Fibroblast of skin of abdomen (primary cell): Measurements from ENCODE around the gene MYO1A.
"Not testable (repeated sequence)": the region's sequence is repeated elsewhere in the genome, so short reads cannot be mapped to it uniquely, and the experiment has no call there.

Source experiments
- DNase-seq: peaks from one replicate; pipeline ENCODE4 v3.0.0-alpha.2; 2013

MYO1A gene

DNA sequence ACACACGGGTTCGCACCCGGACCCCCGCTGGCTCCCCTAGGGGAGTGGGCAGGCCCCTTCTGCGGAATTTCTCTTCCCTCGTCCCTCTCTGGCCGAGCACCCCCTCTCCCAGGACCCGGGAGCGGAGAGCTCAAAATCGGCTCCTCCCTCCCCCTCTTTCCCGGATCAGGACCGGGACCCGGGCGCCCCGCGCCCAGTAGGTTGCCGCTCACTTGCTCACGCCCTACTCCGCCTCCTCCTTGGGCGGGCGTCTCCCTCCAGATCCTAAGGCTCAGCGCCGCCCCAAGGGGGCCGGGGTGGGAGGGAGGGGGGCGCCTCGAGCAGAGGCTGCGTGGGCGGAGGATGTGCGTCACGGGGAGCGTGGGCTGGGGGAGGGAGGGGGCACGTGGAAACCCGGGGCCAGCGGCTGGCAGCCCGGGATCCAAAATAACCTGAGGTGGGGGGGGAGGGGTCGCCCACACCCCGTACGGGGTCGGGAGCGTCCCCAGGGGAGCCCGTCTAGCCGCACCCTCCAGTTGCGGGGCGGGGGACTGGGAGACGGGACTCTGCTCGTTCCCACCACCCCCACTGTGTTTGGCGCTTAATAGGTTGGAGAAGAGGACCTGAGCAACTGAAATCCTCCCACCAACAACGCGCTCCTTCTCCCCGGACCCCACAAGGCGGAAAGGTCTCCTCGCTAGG, 37.2 kb upstream of the MYO1A start:
- peak; percentile 93 for DNase-seq

DNA sequence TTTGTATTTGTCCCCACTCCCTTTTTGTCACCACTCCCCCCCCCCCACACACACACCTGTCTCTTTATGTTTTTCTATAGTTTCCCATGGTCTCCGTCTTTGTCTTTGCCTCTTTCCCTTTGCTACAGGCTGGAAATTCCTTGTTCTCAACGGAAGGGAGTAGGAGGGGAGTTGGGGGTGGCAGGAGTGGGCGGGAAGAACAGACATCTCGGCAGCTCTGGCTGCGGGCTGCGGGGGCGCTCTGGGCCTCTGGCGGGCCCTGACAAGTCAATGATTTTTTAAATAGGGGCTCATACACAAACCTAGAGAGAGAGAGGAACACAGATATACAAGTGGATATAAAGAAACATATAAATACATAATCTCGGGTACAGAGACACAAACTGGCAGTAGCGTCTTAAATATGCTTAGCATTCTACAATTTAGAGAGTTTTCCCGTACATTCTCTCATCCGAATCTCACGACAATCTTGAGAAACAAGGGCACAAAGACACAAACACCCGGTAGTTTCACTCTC, 36.6 kb upstream of the MYO1A start:
- peak; percentile 83 for DNase-seq

DNA sequence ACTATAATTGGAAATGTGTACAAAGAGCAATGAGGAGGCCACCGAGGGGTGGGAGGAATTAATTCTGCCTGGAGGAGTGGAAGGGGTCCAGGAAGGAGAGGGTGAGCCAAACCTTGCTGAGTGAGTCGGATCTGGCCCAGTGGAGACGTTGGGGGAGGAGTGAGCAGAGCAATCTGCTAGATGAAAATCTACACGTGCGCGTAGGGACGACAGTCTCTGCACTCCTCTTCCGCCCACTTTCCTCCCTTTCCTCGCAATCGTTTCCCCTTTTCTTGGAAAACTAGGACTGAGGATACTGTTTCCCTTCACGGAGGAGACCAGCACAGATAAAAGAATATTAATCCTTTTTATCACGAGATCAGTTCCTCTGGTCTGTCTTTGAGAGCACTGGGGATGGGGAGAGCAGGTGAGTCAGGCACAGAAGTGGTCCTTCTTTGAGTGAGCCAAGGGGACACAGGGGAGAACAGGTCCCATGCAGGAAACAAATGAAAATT, 36.1 kb upstream of the MYO1A start:
- peak; percentile 66 for DNase-seq

DNA sequence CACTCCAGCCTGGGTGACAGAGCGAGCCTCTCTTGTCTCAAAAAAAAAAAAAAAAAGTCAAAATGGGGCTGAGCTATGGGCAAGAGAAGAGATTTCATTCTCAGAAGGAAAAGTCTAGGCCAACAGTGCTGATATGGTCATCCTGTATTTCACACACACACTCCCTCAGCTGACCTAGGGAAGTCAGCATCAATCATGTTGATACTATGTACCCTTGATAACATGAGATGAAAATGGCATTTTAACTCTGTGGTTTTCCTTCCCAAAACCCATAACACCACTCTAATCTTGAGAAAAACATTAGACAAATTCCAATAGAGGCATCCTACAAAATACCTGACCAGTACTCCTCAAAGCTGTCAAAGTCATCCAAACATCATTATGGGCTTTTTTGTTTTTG, 30.9 kb upstream of the MYO1A start:
- no peak for DNase-seq

DNA sequence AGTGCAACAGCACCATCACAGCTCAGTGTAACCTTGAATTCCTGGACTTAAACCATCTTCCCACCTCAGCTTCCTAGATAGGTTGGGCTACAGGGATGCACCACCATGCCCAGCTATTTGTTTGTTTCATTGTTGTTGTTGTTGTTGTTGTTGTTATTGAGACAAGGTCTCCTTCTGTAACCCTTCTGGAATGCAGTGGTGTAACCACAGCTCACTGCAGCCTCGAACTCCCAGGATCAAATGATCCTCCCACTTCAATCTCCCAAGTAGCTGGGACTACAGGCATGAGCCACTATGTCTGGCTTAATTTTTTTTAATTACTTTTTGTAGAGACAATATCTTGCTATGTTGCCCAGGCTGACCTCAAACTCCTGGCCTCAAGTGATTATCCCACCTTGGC, 29.9 kb upstream of the MYO1A start:
- no peak for DNase-seq

DNA sequence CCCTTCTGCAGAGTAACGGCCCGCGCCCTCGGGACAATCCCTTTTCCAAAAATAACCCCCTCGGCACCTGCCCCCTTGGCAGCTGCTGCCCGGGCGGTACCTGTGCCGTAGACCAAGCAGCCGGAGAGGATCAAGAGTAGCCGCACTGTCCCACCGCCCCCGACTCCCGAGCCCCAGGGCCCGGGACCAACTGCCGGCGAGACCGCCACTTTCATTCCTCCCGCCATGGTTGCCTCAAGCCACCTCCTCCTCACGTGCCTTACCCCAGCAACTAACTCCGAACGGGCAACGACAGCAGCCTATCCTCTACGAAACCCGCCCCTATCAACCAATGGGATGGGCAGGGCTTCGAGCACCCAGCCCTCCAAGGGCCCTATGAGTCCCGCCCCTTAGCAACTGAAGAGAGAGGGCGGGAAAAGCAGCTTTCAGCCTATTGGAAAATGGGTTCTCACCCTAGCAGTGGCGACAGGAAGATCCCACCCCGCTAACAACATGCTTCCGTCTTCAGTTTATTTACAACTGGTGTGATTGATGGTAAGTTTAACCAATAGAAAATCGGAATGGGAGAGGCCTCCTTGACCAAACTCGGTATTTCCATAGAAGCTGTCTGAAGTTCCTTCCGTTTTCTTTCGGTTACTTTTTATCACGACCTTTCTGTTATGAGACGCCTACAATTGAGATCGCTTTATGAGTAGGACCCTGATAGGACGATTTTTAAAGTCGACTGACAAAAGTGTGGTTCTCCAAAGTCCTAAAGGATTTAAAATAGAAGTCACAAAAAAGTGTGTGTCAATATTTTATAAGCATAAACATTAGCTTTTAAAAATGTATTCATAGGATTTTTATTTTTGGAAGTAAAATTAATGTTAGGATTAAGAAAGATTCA, 28.8 kb upstream of the MYO1A start, which contains the start of gene NEMP1:
NEMP1 (minus strand) TSS at position 273 of the 886 bp plus-strand sequence; CDS start at position 227, 46 bp downstream.
- peak; percentile 100 for DNase-seq

DNA sequence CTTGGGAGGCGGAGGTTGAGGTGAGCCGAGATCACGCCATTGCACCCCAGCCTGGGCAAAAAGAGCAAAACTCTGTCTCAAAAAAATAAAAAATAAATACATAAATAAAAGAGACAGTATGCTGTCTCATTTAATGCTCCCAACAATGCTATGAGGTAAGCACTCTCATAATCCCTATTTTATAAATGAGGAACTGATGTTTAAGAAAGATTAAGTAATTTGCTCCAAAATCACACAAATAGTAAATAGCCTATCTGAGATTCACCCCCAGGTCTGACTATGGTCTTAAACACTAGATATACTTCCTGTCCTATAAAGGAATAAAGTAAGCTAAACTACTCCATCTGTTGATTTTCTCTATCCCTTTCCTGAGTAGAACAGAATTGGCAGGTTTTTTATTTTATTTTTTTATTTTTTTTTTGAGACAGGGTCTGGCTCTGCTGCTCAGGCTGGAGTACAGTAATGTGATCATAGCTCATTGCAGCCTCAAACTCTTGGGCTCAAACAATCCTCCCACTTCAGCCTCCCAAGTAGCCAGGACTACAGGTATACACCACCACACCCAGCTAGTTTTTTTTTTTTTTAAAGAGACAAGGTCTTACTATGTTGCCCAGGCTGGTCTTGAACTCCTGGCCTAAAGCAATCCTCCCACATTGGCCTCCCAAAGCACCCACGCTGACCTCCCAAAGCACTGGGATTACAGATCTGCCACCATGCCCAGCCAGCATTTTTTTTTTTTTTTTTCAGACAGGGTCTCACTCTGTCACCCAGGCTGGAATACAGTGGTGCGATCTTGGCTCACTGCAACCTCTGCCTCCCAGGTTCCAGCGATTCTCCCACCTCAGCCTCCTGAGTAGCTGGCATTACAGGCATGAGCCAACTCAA, 23.9 kb upstream of the MYO1A start:
- DNase-seq = not testable (repeated sequence)

DNA sequence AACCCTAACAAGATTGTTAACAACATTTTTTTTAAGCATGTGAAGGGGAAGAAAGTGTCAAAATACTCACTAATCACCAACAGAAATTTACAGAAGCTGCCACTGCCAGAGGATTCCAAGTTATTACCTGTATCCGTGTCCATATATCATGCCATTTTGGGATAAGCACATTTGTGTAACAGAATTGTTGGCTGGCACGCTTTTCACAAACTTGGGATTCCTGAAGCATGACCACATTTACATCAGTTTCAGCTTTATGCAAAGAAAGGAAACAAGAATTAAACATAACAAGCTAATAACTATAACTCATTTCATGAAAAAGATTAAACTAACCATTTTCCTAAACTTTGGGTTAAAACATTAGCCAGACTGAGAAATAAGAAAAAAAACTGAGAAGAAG, 22.7 kb upstream of the MYO1A start:
- peak; percentile 58 for DNase-seq

DNA sequence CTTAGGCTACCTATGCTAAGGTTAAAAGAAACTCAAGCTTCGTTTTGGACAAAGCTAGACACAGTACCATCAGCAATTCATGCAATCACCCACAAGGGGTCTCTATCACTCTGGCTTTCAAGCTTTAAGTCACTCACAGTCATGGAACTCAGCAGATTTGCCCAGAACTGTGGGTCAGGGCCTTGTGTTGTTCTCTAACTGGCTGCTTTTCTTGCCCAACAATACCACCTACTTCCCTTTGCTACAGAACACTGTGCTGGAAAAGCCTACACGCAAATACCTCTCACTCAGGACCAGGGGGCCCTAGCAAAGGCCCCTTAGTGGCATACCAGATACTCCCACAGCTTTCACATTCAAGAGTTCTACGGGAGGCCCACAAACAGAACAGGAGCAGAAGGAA, 19.6 kb upstream of the MYO1A start:
- peak; percentile 80 for DNase-seq

DNA sequence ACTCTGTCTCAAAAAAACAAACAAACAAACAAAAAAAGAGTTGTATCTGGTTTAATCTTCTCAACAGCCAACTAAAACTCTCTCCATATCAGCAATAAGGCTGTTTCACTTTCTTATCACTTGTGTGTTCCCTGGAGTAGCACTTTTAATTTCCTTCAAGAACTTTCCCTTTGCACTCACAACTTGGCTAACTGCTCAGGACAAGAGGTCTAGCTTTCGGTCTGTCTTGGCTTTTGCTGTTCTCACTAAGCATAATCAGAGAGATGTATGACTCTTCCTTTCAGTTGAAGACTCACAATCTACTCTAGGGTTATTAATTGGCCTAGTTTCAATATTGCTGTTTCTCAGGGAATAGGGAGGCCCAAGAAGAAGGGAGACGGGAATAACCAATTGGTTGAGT, 16.3 kb upstream of the MYO1A start:
- DNase-seq = no peak

DNA sequence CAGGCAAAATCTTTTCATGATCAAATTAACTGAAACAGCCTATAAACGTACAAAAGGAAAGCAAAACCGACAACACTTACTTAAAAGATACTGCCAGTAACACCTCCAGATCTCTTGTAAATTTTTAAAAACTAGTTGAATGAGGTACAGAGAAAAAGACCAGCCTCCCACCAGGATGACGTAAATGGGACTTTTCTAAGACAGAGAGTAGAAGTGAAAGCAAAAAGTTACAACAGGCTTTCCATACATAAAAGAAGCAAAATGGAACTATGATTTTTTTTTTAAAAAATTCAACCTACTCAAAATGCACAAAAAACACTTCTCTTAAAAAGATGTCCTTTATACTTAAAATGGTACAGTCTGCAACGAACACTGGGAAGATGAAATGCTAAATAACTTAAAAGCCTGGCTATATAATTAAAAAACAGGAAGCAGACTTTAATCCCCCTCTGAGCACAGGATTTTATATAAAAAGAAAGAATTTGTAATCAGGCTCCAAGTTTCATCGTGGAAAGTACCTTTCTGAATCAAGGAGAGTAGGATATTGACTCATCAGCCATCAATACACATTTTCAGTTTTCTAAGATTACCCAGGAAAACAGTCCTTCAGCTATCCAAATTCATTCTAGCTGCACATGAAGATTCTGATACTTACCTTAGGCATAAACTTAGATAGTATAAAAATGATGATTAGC, 14.2 kb upstream of the MYO1A start:
- DNase-seq = no peak

DNA sequence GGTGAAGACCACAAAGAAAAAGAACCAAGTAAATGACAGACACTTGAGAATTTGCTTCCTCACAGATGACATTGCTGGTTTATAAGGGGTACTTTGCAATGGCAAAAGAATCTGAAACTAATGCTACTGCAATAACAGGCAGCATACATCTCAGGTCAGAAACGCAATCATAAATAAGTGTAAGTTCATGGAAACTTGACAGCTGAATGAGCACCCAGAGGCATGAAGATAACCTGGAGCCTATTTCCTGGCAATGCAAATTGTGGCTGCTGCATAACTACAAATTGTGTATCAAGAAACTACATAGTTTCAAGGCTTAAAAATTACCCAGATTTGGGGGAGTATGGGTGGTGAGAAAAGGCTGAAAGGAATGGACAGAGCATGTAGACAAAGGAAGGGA, 8.5 kb upstream of the MYO1A start:
- no peak for DNase-seq

DNA sequence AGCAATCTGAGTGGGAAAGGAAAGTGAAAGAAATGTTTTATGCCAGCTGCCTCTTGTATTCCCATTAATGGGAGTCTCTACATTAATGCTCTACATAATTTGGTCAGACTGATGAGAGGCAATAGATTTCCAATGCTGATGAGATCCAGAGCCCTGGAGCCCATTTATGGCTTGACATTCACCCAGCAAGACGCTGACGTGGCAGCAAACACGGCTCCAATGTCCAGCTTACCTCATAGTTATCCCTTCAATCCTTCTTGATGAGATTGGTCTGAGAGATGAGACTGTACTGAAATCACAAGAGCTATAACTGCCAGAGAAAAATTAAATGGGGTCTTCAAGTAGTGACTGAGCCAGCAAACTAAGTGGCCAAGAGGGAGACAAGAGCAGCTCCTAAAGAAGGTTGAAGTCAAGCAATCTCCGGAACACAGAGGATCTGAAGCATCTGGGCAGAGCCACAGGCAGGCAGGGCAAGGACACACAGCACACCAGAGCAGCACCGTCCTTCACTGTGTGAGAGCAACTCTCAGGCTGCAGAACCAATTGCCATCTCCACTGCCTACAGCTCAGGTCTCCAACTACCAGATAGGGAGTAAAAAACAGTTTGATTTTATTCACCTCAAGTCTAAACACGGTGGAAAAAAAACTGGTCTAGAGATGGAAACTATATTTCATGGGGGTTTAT, 7.3 kb upstream of the MYO1A start:
- no peak for DNase-seq

DNA sequence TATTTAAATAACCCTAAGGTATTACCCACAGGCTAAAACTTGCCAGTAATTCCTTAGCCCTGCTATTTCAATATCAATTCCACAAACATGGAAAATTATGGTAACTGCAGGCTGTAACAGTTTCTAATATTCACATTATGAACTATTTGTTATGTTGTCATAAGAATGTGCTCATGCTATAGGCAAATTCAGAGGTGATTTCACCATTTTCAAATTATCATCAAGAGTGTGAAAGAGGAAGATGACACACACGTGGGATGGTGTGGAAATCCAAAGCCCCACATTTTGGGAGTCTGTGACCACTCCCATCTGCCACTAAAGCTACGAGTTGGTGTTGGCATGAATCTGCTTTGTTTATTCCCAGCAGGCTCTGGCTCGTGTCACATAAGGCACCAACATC, 5.9 kb upstream of the MYO1A start:
- no peak for DNase-seq

DNA sequence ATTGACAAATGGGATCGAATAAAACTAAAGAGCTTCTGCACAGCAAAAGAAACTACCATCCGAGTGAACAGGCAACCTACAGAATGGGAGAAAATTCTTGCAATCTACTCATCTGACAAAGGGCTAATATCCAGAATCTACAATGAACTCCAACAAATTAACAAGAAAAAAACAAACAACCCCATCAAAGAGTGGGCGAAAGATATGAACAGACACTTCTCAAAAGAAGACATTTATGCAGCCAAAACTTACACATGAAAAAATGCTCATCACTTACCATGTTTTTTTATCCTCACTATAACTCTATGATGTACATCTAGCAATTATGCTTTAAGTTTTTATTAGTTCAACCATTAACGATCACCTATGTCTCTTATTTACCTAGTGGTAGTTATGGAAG, 4.0 kb upstream of the MYO1A start:
- not testable (repeated sequence) for DNase-seq

DNA sequence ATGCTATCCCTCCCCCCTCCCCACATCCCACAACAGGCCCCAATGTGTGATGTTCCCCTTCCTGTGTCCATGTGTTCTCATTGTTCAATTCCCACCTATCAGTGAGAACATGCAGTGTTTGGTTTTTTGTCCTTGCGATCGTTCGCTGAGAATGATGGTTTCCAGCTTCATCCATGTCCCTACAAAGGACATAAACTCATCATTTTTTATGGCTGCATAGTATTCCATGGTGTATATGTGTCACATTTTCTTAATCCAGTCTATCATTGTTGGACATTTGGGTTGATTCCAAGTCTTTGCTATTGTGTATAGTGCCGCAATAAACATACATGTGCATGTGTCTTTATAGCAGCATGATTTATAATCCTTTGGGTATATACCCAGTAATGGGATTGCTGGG, 3.2 kb upstream of the MYO1A start:
- not testable (repeated sequence) for DNase-seq

DNA sequence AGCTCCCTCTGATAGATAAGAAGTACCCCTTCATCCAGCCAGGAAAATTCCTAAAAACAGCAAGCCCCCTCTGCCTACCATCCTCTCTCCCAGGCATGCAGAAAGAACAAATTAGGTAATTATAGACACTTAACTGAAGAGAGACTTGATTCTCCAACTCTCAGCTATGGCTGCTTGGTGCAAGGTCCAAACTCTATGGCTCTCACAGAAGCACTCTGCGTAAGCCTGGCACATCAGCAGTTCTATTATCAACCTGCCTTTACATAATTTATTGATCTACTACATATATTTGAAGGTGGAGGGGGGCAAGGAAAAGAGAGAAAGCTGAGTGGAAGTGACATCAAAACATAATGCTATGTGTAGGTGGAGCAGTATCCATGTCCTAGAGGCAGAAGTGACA, 1.1 kb upstream of the MYO1A start:
- no peak for DNase-seq

DNA sequence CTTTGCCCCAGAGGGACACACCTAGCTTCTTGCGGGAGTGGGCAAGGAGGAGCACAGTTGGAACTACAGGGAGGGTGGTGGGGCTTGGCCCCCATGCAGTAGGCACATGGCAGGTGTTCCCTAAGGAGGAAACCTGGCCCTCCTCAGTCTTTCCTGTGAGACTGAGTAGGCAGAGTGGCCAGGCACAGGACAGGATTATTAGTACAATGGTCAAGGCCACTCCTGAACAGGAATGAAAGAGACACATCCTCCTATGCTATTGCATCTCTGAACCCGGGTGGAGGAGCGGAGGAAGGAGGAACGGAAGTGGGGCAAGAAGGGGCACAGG, 846 bp downstream of the MYO1A start:
- no peak for DNase-seq

DNA sequence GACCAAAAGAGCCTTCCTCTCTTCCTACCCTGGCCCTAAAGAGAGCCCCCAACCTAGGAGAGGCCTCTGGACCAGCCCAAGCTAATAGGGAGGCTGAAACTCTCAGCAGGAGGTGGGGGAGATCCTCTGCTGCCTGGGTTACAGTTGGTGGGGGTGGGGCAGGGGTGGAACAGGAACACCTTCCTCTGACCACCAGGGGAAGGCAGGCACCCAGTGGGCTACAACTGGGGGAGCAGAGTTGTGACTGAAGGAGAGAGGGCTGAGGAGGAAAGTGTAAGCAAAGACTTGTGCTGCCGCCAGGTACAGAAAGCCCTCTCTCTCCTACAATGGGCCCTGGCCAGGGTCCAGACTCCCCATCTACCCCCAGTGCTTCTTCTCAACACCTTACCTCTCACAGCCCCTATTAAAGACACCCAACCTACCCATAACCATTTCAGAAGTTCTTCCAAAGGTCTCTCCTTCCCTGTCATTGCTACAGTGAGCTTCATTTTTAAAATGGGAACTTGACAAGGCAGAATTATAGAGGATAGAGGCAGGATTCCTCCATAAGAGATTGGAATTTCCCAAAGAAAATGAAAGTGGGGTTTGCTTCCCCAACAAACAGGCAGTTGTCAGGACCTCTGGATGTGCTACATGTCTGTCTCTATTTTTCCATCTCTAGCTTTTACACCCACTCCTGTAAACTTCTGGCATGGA, 1.4 kb downstream of the MYO1A start:
- DNase-seq = no peak

DNA sequence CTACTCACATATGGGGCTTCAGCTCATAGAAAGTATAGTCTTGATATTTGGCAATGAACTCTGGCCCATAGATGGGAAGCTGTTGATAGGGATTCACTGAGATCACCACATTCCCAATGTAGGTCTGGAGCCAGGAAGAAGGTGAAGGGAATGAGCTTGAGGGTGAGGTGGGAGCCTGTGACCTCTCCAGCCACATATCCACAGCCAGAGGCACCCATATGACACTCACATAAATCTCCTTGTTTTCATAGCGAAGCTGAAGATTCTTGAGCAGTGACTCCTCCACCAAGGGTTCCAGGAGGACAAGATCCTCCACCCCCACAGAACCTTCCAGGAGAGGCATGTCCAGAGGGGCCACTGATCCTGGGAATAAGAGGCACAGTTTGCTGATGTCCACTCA, 1.9 kb downstream of the MYO1A start:
- DNase-seq = no peak
